GM12873 (cell line): ENCODE data around the gene NENF.

ENCODE experiments used
- TF ChIP-seq, protein P1 (sequence below): IDR thresholded peaks from 2 replicates; pipeline ENCODE4 v1.5.1; 2012; ENCODE audit warnings: low read depth, mild to moderate bottlenecking, moderate library complexity, low read length, control low read depth; ENCODE audit not compliant: insufficient read depth; ENCODE audit errors: missing control alignments

The NENF gene

DNA sequence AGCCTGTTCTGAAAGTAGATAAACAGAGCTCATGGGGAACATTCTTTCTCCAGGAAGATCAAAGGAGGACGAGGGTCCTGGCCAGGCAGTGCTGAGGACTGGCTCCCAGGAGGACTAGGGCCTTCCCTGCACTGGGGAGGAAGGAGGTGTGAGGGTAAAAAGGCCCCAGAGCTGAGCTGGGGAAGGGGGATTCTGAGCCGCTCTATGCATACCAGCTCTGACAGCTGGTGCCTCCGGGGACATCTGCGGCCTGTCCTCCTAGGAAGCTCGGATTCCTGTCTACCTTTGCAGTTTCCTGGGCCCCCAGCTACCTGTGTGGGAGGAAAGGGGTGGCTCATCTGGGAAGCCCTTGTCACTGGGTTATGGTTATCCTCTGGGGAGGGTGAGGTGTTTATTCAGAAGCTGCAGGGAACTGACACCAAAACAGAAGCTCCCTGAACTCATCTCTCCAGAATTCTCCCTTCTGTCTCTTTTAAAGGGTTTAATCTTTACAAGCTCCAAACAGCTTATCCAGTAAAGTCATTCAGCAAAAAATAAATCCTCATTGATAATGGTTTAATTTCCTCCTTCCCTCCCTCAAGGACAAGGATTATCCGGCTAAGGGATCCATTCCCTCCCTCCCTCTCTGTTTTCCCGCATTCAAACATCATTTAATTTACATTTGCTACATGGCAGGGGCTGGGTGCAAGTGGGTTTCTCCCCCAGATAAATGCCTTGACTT lies 31.0 kb downstream of the NENF start:
- TF ChIP-seq, protein P1, sequence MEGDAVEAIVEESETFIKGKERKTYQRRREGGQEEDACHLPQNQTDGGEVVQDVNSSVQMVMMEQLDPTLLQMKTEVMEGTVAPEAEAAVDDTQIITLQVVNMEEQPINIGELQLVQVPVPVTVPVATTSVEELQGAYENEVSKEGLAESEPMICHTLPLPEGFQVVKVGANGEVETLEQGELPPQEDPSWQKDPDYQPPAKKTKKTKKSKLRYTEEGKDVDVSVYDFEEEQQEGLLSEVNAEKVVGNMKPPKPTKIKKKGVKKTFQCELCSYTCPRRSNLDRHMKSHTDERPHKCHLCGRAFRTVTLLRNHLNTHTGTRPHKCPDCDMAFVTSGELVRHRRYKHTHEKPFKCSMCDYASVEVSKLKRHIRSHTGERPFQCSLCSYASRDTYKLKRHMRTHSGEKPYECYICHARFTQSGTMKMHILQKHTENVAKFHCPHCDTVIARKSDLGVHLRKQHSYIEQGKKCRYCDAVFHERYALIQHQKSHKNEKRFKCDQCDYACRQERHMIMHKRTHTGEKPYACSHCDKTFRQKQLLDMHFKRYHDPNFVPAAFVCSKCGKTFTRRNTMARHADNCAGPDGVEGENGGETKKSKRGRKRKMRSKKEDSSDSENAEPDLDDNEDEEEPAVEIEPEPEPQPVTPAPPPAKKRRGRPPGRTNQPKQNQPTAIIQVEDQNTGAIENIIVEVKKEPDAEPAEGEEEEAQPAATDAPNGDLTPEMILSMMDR, result no peak

DNA sequence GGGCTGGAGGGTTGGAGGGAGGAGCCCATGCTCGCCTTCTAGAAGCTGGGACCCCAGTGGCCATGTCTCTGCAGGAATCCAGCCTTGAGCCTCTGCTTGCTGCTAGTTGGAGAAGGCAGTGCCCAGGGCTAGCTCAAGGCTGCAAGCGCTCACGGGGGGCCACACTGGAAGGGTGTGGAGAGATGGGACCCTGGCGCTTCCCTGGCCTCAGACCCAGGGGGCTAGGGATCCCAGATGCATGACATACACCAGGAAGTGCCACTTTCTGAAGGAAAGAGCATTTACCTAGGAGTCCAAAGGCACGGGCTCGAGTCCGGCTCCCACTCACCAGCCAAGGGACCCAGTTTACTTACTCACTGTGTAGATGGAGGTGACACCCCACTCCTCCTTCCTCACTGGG lies 32.6 kb downstream of the NENF start:
- TF ChIP-seq, protein P1, result no peak

DNA sequence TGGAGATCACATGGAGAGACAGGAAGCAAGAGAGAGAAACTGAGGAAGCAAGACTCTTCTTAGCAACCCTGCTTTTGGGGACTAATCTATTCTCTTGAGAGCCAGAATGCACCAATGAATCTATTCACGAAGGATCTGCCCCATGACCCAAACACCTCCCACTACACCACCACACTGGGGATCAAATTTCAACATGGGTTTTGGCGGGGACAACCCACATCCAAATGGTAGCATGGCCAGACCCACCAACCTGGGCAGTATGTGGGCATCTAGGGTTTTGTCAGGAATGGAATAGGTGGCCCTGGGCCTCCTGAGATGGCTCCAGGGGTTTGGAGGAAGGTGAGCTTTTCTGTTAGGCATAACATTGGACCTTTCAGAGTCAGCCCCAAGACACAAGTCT lies 33.7 kb downstream of the NENF start:
- TF ChIP-seq, protein P1, result no peak

DNA sequence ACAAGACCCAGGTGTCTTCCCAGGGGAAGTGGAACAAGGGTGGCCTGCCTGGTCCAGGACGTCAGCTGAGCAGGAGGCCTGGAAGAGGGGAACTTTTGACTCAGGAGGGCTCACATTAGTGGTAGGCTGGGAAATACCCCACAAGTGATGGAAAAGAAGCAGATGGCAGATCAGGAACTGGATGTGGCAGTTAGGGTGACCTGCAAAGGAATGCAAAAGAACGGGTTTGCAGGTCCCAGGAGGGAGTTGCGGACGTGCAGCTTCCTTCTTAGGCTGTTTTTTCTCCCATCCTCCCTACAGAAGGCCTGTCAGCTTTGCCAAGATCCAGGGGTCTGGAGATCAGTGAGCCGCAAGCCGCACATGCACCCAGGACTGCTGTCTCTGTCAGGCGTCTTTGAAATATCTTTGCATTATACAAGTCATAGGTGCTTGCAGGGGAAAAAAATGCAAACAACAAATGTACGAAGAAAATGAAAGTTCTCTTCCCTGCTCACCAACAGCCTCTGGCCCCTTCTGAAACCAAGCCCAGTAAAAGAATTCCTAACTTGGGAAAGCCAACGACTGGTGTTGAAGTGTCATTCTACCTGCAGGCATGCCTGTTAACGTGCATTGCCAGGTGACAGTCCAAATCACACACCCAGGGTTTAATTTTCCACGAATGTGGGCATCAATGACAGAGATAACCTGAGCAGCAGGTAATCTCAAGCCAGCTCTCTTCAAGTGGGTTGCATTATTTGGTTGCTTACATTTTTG lies 34.4 kb downstream of the NENF start:
- TF ChIP-seq, protein P1, result no peak

DNA sequence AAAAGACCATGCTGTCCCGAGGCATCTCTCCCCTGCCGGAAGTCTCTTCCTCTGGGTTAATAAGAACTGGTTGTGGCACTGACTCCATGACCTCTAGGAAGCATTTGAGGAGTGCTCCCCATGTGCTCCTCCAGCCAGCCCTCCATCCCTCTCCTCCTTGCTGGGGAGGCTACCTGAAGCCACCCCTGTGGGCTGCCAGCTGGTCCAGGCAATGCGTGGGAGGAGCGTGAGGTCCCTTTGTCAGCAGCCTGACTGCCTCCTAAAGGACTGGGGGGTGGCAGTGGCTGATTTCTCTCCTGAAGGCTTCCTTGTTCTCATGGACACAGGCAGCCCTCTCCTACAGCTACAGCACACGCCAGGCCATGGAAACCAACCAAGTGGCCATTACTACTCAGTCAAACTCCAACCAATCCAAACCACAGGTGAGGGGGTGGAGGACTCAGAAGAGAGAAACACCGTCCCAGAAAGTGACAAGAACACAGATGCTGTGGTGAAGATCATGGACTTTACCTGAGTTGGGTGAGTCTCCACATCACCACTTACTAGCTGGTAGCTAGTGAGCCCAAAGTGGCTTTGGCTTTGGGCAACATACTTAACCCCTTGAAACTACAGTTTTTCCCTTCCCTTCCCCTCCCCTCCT lies 35.2 kb downstream of the NENF start:
- TF ChIP-seq, protein P1, result no peak

DNA sequence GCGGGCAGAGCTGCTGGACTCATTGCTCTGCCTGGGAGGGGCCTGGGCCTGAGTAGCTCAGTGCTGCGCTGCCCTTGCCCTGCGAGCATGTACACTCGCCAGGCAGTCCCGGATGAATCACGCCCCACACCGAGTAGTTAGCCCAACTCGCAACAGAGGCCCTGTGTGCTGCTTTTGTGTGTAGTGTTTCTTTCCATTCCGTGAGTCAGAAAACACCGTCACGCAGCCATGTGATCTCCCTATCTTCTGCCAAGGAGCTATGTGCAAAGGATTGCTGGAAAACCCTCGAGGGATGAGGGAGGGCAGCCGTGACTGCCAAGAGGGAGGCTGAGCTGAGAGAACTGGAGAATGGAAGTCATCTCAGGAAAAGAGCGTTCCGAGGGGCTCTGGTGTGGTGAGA lies 37.3 kb downstream of the NENF start:
- TF ChIP-seq, protein P1, result no peak

DNA sequence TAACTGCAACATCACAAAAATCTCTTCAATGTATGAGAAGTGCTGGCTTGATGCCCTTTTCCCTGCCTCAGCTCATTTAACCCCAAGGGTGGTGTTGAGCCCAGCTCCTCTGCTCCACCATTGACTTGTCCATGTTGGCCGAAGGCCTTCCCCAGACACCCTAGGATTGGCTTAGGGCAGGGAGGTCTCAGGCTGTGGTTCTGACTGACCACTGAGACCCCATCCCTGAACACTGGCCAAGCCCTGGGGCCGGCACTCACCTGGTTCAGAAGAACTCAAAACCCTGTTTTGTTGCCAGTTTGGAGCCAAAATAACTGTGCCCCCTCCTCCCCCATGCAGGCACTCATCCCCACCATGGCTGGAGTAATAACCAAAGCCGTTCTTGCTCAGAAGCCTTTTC lies 38.6 kb downstream of the NENF start:
- TF ChIP-seq, protein P1, result no peak
